ENCODE measurements around the gene GRK2.
A peak's percentile ranks its signal among the peaks of the same experiment; 100 is the strongest.

DNA sequence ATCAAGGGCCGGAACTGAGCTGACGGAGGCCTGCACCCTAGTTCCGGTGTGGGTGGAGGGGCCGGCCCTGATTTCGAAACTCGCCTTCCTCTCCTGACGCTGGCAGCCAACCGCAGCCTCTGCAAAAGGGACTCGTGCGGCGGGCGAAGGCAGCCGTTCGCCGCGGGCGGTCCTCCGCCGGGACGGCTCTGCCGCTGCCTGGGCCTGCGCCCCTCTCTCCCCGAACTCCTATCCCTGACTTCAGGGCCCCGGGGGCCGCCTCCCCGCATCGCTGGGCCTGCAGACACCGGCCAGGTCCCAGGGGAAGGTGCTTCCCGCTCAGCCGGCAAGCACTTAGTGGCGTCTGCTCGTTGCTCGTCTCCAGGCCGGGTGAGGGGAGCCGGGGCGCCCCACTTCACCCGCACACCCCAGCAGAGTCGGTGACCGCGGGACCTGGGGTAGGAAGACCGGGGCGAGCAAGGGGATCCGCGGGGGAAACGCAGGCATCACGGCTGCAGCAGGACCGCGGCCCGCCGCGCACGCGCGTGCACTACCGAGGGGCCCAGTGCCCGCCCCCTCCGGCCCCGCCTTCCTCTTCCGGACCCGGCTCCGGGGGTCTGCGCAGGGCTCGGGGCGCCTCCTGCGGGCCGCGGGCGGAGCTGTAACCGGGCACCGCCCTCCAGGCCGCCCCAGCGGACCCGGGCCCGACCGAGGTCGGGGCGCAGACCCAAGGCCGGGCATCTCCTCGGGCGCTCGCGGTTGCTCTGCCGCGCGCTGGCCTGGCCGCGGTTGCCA is 22.4 kb downstream of the GRK2 start:
- peak; percentile 22 to 74 (median 58) for TF ChIP-seq POLR2A (IDR thresholded peaks at IDR 0.05)
- TF ChIP-seq, protein P1, sequence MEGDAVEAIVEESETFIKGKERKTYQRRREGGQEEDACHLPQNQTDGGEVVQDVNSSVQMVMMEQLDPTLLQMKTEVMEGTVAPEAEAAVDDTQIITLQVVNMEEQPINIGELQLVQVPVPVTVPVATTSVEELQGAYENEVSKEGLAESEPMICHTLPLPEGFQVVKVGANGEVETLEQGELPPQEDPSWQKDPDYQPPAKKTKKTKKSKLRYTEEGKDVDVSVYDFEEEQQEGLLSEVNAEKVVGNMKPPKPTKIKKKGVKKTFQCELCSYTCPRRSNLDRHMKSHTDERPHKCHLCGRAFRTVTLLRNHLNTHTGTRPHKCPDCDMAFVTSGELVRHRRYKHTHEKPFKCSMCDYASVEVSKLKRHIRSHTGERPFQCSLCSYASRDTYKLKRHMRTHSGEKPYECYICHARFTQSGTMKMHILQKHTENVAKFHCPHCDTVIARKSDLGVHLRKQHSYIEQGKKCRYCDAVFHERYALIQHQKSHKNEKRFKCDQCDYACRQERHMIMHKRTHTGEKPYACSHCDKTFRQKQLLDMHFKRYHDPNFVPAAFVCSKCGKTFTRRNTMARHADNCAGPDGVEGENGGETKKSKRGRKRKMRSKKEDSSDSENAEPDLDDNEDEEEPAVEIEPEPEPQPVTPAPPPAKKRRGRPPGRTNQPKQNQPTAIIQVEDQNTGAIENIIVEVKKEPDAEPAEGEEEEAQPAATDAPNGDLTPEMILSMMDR (IDR thresholded peaks at IDR 0.05), result peak in 4 of 7 experiments; percentile 11 to 53 (median 32)

All from body of pancreas (tissue), 4 donors.